Brain microvascular endothelial cell (primary cell): ENCODE data around the gene BARX1.
"Not testable (repeated sequence)": the region's sequence is repeated elsewhere in the genome, so short reads cannot be mapped to it uniquely, and the experiment has no call there.

ENCODE experiments used
- DNase-seq: peaks from one replicate; pipeline ENCODE4 v3.0.0-alpha.2; 2020
- H3K27ac ChIP-seq: fragments of 250-450 bp; sonication (Bioruptor Pico); 2 replicates; pipeline ENCODE4 v1.5.1; 2020; ENCODE audit warnings: mild to moderate bottlenecking, moderate library complexity
- H3K27me3 ChIP-seq: fragments of 250-450 bp; sonication (Bioruptor Pico); replicated peaks from 2 replicates; pipeline ENCODE4 v1.5.1; 2020; ENCODE audit warnings: mild to moderate bottlenecking
- H3K36me3 ChIP-seq: fragments of 250-450 bp; sonication (Bioruptor Pico); replicated peaks from 2 replicates; pipeline ENCODE4 v1.5.1; 2020; ENCODE audit warnings: mild to moderate bottlenecking
- H3K4me3 ChIP-seq: 2 replicates; pipeline ENCODE4 v1.5.1; 2011; ENCODE audit warnings: low read depth, mild to moderate bottlenecking, control low read depth, low read length, moderate library complexity
- in situ Hi-C: cut with HindIII; loops from 2 replicates; pipeline ENCODE4 v1.10.0; 2017; ENCODE audit warnings: low sequenced_read_pairs, low pct_ligation_motif_present
- TF ChIP-seq, protein P1 (sequence below): IDR thresholded peaks from 2 replicates; pipeline ENCODE4 v1.5.1; 2011; ENCODE audit warnings: low read depth, mild to moderate bottlenecking, moderate library complexity, low read length, control low read depth, inconsistent platforms; ENCODE audit errors: missing control alignments

The BARX1 gene

DNA sequence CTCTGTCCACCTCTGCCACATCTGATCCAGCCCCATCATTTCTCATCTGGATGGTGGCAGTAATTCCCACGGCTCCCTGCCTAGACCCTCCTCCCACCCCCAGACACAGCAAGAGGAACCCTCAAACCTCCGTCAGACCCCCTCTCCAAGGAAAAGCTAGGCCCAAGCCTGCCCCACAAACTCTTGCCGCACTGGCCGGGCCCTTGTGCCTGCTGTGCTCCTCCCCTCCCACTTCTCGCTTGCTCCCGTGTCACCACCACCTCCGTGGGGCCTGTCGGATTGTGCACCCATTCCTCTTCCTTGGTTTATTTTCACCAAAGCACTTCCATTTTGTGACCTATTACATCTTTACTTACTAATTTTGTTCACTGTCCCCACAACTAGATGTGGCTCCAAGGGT is 14.2 kb downstream of the BARX1 start:
- in situ Hi-C loops = no loop called here
- TF ChIP-seq, protein P1, sequence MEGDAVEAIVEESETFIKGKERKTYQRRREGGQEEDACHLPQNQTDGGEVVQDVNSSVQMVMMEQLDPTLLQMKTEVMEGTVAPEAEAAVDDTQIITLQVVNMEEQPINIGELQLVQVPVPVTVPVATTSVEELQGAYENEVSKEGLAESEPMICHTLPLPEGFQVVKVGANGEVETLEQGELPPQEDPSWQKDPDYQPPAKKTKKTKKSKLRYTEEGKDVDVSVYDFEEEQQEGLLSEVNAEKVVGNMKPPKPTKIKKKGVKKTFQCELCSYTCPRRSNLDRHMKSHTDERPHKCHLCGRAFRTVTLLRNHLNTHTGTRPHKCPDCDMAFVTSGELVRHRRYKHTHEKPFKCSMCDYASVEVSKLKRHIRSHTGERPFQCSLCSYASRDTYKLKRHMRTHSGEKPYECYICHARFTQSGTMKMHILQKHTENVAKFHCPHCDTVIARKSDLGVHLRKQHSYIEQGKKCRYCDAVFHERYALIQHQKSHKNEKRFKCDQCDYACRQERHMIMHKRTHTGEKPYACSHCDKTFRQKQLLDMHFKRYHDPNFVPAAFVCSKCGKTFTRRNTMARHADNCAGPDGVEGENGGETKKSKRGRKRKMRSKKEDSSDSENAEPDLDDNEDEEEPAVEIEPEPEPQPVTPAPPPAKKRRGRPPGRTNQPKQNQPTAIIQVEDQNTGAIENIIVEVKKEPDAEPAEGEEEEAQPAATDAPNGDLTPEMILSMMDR = no peak
- Histone ChIP-seq H3K36me3 (no peaks in the 10 kb centered on the region), H3K27me3 (peaks cover 38% of the 10 kb centered on the region), H3K4me3 (no peak overlapping the region), H3K27ac (no peak overlapping the region)
- DNase-seq = no peak

DNA sequence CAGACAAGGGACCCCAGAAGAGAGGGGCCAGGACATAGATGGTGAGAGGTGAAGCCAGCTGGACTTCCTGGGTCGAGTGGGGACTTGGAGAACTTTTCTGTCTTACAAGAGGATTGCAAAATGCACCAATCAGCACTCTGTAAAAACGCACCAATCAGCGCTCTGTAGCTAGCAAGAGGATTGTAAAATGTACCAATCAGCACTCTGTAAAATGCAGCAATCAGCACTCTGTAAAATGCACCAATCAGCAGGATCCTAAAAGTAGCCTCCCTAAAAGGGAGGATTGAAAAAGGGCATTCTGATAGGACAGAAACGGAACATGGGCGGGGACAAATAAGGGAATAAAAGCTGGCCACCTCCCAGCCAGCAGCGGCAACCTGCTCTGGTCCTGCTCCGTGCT is 15.6 kb downstream of the BARX1 start:
- H3K4me3 ChIP-seq, DNase-seq, in situ Hi-C loops, H3K27ac ChIP-seq, H3K36me3 ChIP-seq: not testable (repeated sequence)
- peaks cover 24% of the 10 kb centered on the region for H3K27me3 ChIP-seq

DNA sequence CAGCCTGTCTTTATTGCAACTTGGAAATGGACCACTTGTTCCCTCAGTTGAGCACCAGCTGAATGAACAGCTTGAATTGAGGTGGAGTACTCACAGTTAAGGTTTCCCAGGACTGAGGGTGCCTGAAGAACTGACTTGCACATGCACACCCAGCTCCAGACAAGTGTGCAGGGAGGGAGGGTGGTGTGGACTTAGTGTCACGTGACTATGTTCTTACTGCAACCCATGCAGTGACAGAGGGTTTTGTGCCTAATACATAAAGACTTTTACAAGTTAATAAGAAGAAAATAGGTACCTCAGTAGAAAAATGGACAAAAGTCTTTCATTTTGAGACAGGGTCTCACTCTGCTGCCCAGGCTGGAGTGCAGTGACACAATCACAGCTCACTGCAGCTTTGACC is 18.0 kb downstream of the BARX1 start:
- Histone ChIP-seq H3K27ac (no peak overlapping the region), H3K27me3 (peaks cover 5% of the 10 kb centered on the region), H3K36me3 (no peaks in the 10 kb centered on the region), H3K4me3 (no peak overlapping the region)
- in situ Hi-C loops = no loop called here
- DNase-seq = no peak
- TF ChIP-seq, protein P1 = no peak

DNA sequence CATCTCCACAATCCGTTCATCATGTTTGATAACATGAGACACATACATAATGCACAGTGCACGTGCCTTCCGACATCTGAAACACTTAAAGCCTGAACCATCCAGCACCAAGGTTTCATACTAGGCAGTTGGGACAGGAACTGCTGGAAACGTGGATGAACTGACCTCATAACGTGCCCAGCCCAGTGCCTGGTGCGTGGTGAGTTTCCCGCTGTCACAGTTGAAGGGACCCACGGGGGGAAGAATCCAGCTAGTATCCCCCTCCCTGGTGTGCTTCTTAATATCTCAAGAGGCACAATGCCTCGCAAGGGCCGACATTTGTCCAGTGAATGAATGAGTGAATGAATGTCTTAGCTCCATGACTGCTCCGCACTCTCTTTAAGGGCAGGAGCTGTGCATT is 23.2 kb downstream of the BARX1 start:
- in situ Hi-C loops = no loop called here
- H3K36me3 ChIP-seq = no peaks in the 10 kb centered on the region
- no peak overlapping the region for H3K4me3 ChIP-seq
- H3K27me3 ChIP-seq = no peaks in the 10 kb centered on the region
- DNase-seq = no peak
- H3K27ac ChIP-seq = no peak overlapping the region
- TF ChIP-seq, protein P1 = no peak

DNA sequence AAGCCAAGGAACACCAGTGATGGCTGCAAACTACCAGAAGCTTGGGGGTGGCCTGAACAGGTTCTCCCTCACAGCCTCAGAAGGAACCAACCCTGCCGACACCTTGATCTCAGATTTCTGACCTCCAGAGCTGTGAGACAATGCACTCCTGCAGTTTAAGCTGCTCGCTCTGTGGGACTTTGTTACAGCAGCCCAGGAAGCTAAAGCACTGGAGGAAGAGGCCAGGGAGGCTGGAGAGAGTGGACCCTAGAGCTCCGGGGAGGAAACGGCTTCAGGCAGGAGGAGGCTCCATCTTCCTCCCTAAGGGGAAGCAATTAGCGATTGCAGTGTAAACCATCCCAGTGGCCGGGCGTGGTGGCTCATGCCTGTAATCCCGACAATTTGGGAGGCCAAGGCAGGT is 25.1 kb downstream of the BARX1 start:
- DNase-seq = no peak
- Histone ChIP-seq H3K27ac (no peak overlapping the region), H3K27me3 (no peaks in the 10 kb centered on the region), H3K36me3 (no peaks in the 10 kb centered on the region), H3K4me3 (no peak overlapping the region)
- TF ChIP-seq, protein P1 = no peak
- in situ Hi-C loops = no loop called here

DNA sequence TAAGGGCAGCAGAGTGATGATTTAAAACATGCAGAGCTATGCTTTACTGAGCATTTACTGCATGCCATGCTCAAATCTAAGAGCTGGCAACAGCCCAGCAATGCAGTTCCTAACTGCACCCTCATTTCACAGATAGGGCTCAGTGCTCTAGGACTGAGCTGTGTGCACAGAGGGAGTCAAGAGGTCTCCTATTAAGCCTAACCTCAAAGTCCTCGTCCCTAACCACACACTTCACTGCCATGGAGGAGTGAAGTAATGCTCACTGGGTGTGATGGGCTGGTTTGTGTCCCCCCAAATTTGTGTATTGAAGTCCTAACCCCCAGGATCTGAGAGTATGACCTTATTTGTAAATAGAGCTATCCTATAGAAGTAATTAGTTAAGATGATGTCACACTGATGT is 25.9 kb downstream of the BARX1 start:
- H3K36me3 ChIP-seq = no peaks in the 10 kb centered on the region
- no peak overlapping the region for H3K27ac ChIP-seq
- TF ChIP-seq, protein P1 = no peak
- no peak for DNase-seq
- H3K4me3 ChIP-seq = no peak overlapping the region
- in situ Hi-C loops = no loop called here
- no peaks in the 10 kb centered on the region for H3K27me3 ChIP-seq

DNA sequence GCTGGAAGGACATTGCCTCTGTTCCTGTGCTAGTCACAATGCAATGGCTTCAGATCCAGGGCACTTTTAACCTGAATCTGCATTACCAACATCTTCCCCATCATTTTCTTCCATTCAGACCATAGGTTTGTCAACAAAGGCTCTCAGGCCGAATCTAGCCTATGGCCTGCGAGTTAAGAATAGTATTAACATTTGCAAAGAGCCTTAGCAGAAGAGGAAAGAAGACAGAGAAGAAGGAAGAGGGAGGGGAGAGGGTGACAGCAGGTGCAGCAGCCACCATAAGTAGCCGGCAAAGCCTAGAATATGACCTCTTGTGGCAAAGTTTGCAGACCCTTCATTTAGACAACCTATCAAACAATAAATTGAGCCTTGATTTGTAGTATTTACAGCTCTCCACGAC is 32.6 kb downstream of the BARX1 start:
- DNase-seq = no peak
- TF ChIP-seq, protein P1 = no peak
- in situ Hi-C loops = no loop called here

More for the DNA sequence above, 32.6 kb downstream of the BARX1 start:
- Histone ChIP-seq H3K27ac (no peak overlapping the region), H3K36me3 (no peaks in the 10 kb centered on the region), H3K4me3 (no peak overlapping the region), H3K27me3 (peaks cover 4% of the 10 kb centered on the region)
